VCaP (cell line): ENCODE measurements around the gene PADI4.
"Not testable (repeated sequence)": the region's sequence is repeated elsewhere in the genome, so short reads cannot be mapped to it uniquely, and the experiment has no call there.

Experiments used
- H3K27ac ChIP-seq: fragments of 450-650 bp; 2 replicates; pipeline ENCODE4 v1.5.1; 2017
- TF ChIP-seq, protein P1 (sequence below): fragments of 450-650 bp; conservative IDR thresholded peaks from 2 replicates; pipeline ENCODE4 v1.5.1; 2017; ENCODE audit warnings: mild to moderate bottlenecking, moderate library complexity

PADI4 gene

DNA sequence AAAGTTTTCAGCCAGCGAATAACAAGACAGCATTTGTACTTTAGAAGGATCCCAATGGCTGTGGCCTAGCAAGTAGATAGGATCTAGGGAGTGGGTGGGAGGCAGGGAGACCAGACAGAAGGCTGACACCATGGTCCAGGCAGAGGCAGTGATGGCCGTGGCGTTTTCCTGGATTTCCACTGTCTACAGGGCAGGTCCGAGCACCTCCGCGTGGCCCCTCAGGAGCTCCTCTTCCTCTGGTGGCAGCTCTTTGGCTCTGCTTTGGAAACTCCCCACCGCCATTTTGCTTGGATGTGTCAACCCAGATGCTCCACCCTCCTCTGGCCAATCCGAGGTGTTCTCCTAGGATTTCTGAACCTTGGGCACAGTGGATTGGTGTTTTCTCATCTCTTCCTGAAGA, 25.1 kb downstream of the PADI4 start:
- no peak overlapping the region for H3K27ac ChIP-seq
- TF ChIP-seq, protein P1, sequence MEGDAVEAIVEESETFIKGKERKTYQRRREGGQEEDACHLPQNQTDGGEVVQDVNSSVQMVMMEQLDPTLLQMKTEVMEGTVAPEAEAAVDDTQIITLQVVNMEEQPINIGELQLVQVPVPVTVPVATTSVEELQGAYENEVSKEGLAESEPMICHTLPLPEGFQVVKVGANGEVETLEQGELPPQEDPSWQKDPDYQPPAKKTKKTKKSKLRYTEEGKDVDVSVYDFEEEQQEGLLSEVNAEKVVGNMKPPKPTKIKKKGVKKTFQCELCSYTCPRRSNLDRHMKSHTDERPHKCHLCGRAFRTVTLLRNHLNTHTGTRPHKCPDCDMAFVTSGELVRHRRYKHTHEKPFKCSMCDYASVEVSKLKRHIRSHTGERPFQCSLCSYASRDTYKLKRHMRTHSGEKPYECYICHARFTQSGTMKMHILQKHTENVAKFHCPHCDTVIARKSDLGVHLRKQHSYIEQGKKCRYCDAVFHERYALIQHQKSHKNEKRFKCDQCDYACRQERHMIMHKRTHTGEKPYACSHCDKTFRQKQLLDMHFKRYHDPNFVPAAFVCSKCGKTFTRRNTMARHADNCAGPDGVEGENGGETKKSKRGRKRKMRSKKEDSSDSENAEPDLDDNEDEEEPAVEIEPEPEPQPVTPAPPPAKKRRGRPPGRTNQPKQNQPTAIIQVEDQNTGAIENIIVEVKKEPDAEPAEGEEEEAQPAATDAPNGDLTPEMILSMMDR, result no peak

- no peak overlapping the region for H3K27ac ChIP-seq
- TF ChIP-seq, protein P1, result peak; percentile 94
Observed at GRCh38 chr1:17335821-17336710, 28.1 kb downstream of the PADI4 start.

GRCh38 chr1:17338706-17339493, 30.9 kb downstream of the PADI4 start:
- TF ChIP-seq, protein P1, result no peak
- no peak overlapping the region for H3K27ac ChIP-seq

DNA sequence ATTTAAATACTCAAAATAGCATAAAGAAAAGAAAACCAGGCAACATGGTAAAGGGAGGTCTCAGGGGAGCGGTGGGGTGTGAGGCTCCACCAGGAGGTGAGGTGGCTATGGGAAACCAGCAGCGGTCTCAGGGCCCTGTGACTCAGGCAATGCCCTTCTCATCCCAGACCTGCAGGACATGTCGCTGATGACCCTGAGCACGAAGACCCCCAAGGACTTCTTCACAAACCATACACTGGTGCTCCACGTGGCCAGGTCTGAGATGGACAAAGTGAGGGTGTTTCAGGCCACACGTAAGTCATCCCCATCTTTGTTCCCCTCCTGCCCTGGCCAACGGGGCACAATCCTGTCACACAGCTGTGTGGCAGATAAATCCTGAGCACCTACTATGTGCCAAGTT, 31.5 kb downstream of the PADI4 start:
- no peak overlapping the region for H3K27ac ChIP-seq
- TF ChIP-seq, protein P1, result no peak

DNA sequence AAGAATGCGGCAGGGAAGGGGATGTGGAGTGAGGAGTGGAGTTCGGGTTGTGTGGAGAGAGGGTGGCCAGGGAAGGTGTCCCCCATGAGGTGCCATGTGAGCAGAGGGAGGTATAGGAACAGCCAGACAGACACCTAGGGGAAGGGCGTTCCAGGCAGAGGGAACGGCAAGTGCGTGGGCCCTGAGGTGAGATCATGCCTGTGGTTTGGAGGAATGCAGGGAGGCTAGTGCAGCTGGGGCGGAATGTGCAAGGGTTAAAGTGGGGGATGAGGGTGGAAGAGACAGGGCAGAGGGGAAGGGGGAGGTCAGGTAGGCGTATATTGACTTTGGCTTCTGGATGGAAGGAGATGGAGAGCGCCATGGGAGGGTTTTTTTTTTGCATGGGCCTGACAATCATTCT, 32.4 kb downstream of the PADI4 start:
- H3K27ac ChIP-seq, result no peak overlapping the region
- TF ChIP-seq, protein P1, result no peak

DNA sequence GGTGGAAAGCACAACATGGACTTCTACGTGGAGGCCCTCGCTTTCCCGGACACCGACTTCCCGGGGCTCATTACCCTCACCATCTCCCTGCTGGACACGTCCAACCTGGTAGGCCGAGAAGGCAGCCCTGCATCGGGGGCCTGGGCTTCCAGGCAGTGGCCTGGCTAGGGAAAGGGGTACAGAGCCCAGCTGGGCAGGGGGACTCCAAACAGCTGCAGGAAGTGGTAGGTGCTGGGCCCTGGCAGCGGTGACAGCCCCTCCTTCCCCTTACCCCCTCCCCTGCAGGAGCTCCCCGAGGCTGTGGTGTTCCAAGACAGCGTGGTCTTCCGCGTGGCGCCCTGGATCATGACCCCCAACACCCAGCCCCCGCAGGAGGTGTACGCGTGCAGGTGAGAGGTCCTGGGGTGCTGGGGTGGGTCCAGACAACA, 34.0 kb downstream of the PADI4 start:
- H3K27ac ChIP-seq, result no peak overlapping the region
- TF ChIP-seq, protein P1, result no peak

DNA sequence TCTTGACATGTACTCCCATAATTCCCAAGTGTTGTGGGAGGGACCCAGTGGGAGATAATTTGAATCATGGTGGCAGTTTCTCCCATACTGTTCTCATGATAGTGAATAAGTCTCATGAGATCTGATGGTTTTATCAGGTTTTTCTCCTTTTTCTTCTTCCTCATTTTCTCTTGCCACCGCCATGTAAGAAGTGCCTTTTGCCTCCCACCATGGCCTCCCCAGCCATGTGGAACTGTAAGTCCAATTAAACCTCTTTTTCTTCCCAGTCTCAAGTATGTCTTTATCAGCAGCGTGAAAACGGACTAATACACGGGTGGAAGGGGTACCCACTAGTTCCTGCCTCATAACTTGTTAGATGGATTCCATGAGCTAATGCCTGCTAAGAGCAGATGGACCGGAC, 37.5 kb downstream of the PADI4 start:
- not testable (repeated sequence) for H3K27ac ChIP-seq
